OCI-LY7 (cell line): ENCODE measurements around the gene OTUB1. TPM values are rescaled to one million over a fixed set of nuclear protein-coding genes. Genes with fewer than 3 reads are reported as not detected.

ENCODE experiments used
- BruUV-seq: library from RNA; stranded (reverse); fragments of 400-500 nt; replicated peaks from 2 replicates; lab custom pipeline; 2021; lab: Mats Ljungman, UMichigan
- CTCF ChIA-PET: fragments of 300-600 bp; sonication (Branson Sonifier 250); formaldehyde crosslinking; loops from one replicate; lab custom pipeline; 2022; ENCODE audit warnings: antibody characterized with exemption; ENCODE audit not compliant: unreplicated experiment; lab: Charles Lee
- POLR2A ChIA-PET: fragments of 300-600 bp; sonication (Branson Sonifier 250); formaldehyde crosslinking; loops from one replicate; lab custom pipeline; 2022; ENCODE audit warnings: antibody characterized with exemption; lab: Charles Lee
- DNase-seq: peaks from one replicate; pipeline ENCODE4 v3.0.0-alpha.2; 2015; ENCODE audit warnings: low spot score
- H2AFZ ChIP-seq: fragments of 200-600 bp; sonication (generic), shearing (Covaris generic); 2 replicates; pipeline ENCODE4 v1.6.1; 2014; ENCODE audit warnings: mild to moderate bottlenecking, antibody characterized with exemption, low read length, moderate library complexity
- H3K27ac ChIP-seq: fragments of 200-600 bp; sonication (generic); 2 replicates; pipeline ENCODE4 v1.5.1; 2014; ENCODE audit warnings: mixed run types, low read depth, mild to moderate bottlenecking, moderate library complexity, low read length, inconsistent platforms; ENCODE audit not compliant: poor library complexity, severe bottlenecking
- H3K36me3 ChIP-seq: fragments of 200-600 bp; sonication (generic); 2 replicates; pipeline ENCODE4 v1.6.1; 2014; ENCODE audit warnings: mild to moderate bottlenecking, antibody characterized with exemption, low read length, moderate library complexity, mixed read lengths; ENCODE audit not compliant: insufficient read depth
- H3K4me1 ChIP-seq: fragments of 200-600 bp; sonication (generic); 2 replicates; pipeline ENCODE4 v1.5.1; 2014; ENCODE audit warnings: mild to moderate bottlenecking, low read length; ENCODE audit not compliant: insufficient read depth, poor library complexity, severe bottlenecking
- H3K4me2 ChIP-seq: fragments of 200-600 bp; sonication (generic); 2 replicates; pipeline ENCODE4 v1.6.1; 2014; ENCODE audit warnings: mild to moderate bottlenecking, low read length
- H3K4me3 ChIP-seq: fragments of 200-600 bp; sonication (generic); 2 replicates; pipeline ENCODE4 v1.5.1; 2014; ENCODE audit warnings: mild to moderate bottlenecking, low read depth, low read length; ENCODE audit not compliant: poor library complexity, severe bottlenecking
- H3K79me2 ChIP-seq: fragments of 200-600 bp; sonication (generic); 2 replicates; pipeline ENCODE4 v1.6.1; 2016; ENCODE audit warnings: low read depth, mild to moderate bottlenecking, low read length, moderate library complexity, mixed read lengths; ENCODE audit not compliant: insufficient read depth
- H3K9me2 ChIP-seq: fragments of 200-600 bp; sonication (generic); 2 replicates; pipeline ENCODE4 v1.6.1; 2016; ENCODE audit warnings: mild to moderate bottlenecking, low read length, mixed read lengths; ENCODE audit not compliant: insufficient read depth
- H3K9me3 ChIP-seq: fragments of 200-600 bp; sonication (generic); 2 replicates; pipeline ENCODE4 v1.6.1; 2014; ENCODE audit warnings: mild to moderate bottlenecking, mixed run types, low read length, mixed read lengths
- H4K20me1 ChIP-seq: fragments of 200-600 bp; sonication (generic); 2 replicates; pipeline ENCODE4 v1.6.1; 2014; ENCODE audit warnings: mild to moderate bottlenecking, antibody characterized with exemption, low read length, moderate library complexity, mixed read lengths; ENCODE audit not compliant: insufficient read depth
- EZH2phosphoT487 ChIP-seq: fragments of 200-600 bp; sonication (generic); IDR thresholded peaks from 2 replicates; pipeline ENCODE4 v1.6.1; 2018; ENCODE audit warnings: low read depth, borderline replicate concordance, mild to moderate bottlenecking, mixed run types, antibody characterized with exemption, low read length, moderate library complexity, mixed read lengths
- intact Hi-C: fragments of 100-400 bp; cut with micrococcal nuclease; formaldehyde crosslinking; loops from one replicate; pipeline ENCODE4 v1.10.0; 2022; ENCODE audit not compliant: unreplicated experiment
- total RNA-seq, 2 experiments: library from RNA; depleted of rRNA in 1 of 2; stranded (reverse); fragments of >200 nt in 1 of 2; shearing (Covaris generic) in 1 of 2; gene quantifications; 2 replicates each; pipeline ENCODE4 v1.2.3, GENCODE V29; 2014 to 2022
- TF ChIP-seq, protein P1 (sequence below): fragments of 200-600 bp; sonication (generic); conservative IDR thresholded peaks from 2 replicates; pipeline ENCODE4 v1.5.1; 2014; ENCODE audit warnings: mild to moderate bottlenecking, antibody characterized with exemption, low read length, moderate library complexity, mixed read lengths

The OTUB1 gene
- total RNA-seq, 2 experiments from 2014 or later = 72.4 to 88.1 TPM

GRCh38 chr11:64023712-64024710 is 37.8 kb downstream of the OTUB1 start:
- Histone ChIP-seq H3K4me3 (no peak overlapping the region), H3K9me3 (no peaks in the 10 kb centered on the region), H3K27ac (no peak overlapping the region), H2AFZ (no peak overlapping the region), H3K4me1 (peaks cover 15% of the 10 kb centered on the region), H3K4me2 (no peak overlapping the region), H4K20me1 (no peaks in the 10 kb centered on the region), H3K9me2 (no peaks in the 10 kb centered on the region), H3K79me2 (no peaks in the 10 kb centered on the region), H3K36me3 (no peaks in the 10 kb centered on the region)
- no peak for TF ChIP-seq EZH2phosphoT487
- TF ChIP-seq, protein P1, sequence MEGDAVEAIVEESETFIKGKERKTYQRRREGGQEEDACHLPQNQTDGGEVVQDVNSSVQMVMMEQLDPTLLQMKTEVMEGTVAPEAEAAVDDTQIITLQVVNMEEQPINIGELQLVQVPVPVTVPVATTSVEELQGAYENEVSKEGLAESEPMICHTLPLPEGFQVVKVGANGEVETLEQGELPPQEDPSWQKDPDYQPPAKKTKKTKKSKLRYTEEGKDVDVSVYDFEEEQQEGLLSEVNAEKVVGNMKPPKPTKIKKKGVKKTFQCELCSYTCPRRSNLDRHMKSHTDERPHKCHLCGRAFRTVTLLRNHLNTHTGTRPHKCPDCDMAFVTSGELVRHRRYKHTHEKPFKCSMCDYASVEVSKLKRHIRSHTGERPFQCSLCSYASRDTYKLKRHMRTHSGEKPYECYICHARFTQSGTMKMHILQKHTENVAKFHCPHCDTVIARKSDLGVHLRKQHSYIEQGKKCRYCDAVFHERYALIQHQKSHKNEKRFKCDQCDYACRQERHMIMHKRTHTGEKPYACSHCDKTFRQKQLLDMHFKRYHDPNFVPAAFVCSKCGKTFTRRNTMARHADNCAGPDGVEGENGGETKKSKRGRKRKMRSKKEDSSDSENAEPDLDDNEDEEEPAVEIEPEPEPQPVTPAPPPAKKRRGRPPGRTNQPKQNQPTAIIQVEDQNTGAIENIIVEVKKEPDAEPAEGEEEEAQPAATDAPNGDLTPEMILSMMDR = no peak
- DNase-seq = no peak
- no TSS peak for BruUV-seq
- ChIA-PET POLR2A (interaction anchor here (0.6 to 1.6 kb wide), 4 partner anchors 7 to 491 kb away, joined by 3 to 4 read pairs (median 3); no protein-coding TSS in a partner anchor), CTCF (interaction anchor here (0.6 kb wide), 1 partner anchor 85 kb away, joined by 5 read pairs; the partner anchor contains the start of gene NAA40)
- intact Hi-C loops = no loop called here

DNA sequence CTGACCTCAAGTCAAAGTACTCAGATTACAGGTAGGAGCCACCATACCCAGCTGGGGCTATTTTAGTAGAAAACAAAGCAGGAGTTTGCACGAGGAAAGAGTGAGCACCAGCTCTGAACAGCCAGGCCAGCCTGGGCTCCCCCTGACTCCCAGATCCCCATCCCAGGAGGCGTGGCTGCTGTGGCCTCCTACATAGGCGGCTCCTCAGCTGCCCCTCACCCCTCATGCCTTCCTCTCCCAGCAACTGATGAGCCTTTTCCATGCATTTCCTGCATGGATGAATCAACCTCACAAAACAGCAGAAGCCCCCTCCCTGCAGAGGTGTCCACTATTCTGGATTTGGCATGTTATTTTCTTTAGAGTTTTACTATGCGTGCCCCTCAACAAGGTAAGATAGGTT is 39.0 kb downstream of the OTUB1 start:
- no peak overlapping the region for H2AFZ ChIP-seq
- no peak overlapping the region for H3K27ac ChIP-seq
- H3K4me1 ChIP-seq = peaks cover 15% of the 10 kb centered on the region
- CTCF ChIA-PET = no interaction called here
- no peak for TF ChIP-seq EZH2phosphoT487
- TF ChIP-seq, protein P1 = no peak
- no peaks in the 10 kb centered on the region for H3K36me3 ChIP-seq
- no peaks in the 10 kb centered on the region for H3K9me2 ChIP-seq
- H3K9me3 ChIP-seq = no peaks in the 10 kb centered on the region
- no peaks in the 10 kb centered on the region for H4K20me1 ChIP-seq
- DNase-seq = no peak
- H3K79me2 ChIP-seq = no peaks in the 10 kb centered on the region
- no peak overlapping the region for H3K4me2 ChIP-seq
- POLR2A ChIA-PET = interaction anchor here (0.6 to 1.0 kb wide), 2 partner anchors 9 to 288 kb away, joined by 3 to 4 read pairs; no protein-coding TSS in a partner anchor
- BruUV-seq = no TSS peak
- no peak overlapping the region for H3K4me3 ChIP-seq
- intact Hi-C loops = no loop called here
